Neural progenitor cell (in vitro differentiated cells): Measurements from ENCODE around the gene HERC2. TPM values are rescaled to one million over a fixed set of nuclear protein-coding genes. Genes with fewer than 3 reads are reported as not detected.

ENCODE experiments used
- DNase-seq: peaks from one replicate; pipeline ENCODE4 v3.0.0-alpha.2; 2016; ENCODE audit warnings: low spot score
- H2AFZ ChIP-seq: fragments of 200-600 bp; sonication (generic); replicated peaks from 2 replicates; pipeline ENCODE4 v1.6.1; 2016; ENCODE audit warnings: antibody characterized with exemption
- H3F3A ChIP-seq: fragments of 200-600 bp; sonication (generic); 2 replicates; pipeline ENCODE4 v1.6.1; 2016; ENCODE audit warnings: antibody characterized with exemption, low read depth
- H3K27ac ChIP-seq: fragments of 200-600 bp; sonication (generic); 2 replicates; pipeline ENCODE4 v1.5.1; 2016; ENCODE audit warnings: mild to moderate bottlenecking
- H3K27me3 ChIP-seq: fragments of 200-600 bp; sonication (generic); 2 replicates; pipeline ENCODE4 v1.6.1; 2016; ENCODE audit warnings: mild to moderate bottlenecking, moderate library complexity
- H3K36me3 ChIP-seq: fragments of 200-600 bp; sonication (generic); 2 replicates; pipeline ENCODE4 v1.5.1; 2016
- H3K4me1 ChIP-seq: fragments of 200-600 bp; sonication (generic); 2 replicates; pipeline ENCODE4 v1.6.1; 2016; ENCODE audit warnings: mixed run types
- H3K4me2 ChIP-seq: fragments of 200-600 bp; sonication (generic); 2 replicates; pipeline ENCODE4 v1.6.1; 2016
- H3K4me3 ChIP-seq: fragments of 200-600 bp; sonication (generic); 2 replicates; pipeline ENCODE4 v1.5.1; 2016
- H3K79me2 ChIP-seq: fragments of 200-600 bp; sonication (generic); 2 replicates; pipeline ENCODE4 v1.6.1; 2016; ENCODE audit warnings: low read depth
- H3K9ac ChIP-seq: fragments of 200-600 bp; sonication (generic); 2 replicates; pipeline ENCODE4 v1.6.1; 2016
- H3K9me3 ChIP-seq: fragments of 200-600 bp; sonication (generic); 2 replicates; pipeline ENCODE4 v1.5.1; 2016; ENCODE audit warnings: low read depth
- H4K20me1 ChIP-seq: fragments of 200-600 bp; sonication (generic); 2 replicates; pipeline ENCODE4 v1.6.1; 2016; ENCODE audit warnings: low read depth
- H3K27ac Mint-ChIP-seq: 3 replicates; pipeline ENCODE4 v1.8.0; 2021; ENCODE audit warnings: mixed read lengths
- H3K27me3 Mint-ChIP-seq: 2 replicates; pipeline ENCODE4 v1.8.0; 2022; ENCODE audit warnings: low read depth, mild to moderate bottlenecking, inconsistent platforms, moderate library complexity, mixed read lengths; ENCODE audit not compliant: insufficient read depth
- H3K36me3 Mint-ChIP-seq: 3 replicates; pipeline ENCODE4 v1.8.0; 2021; ENCODE audit warnings: mixed read lengths
- H3K4me1 Mint-ChIP-seq: 3 replicates; pipeline ENCODE4 v1.8.0; 2021; ENCODE audit warnings: mixed read lengths
- H3K4me3 Mint-ChIP-seq: 3 replicates; pipeline ENCODE4 v1.8.0; 2021; ENCODE audit warnings: mild to moderate bottlenecking, moderate library complexity, mixed read lengths
- H3K9me3 Mint-ChIP-seq: 3 replicates; pipeline ENCODE4 v1.8.0; 2020; ENCODE audit warnings: mixed read lengths
- CTCF ChIP-seq: fragments of 200-600 bp; sonication (generic); IDR thresholded peaks from 2 replicates; pipeline ENCODE4 v1.5.1; 2017; ENCODE audit warnings: antibody characterized with exemption, mild to moderate bottlenecking
- EZH2 ChIP-seq: fragments of 200-600 bp; sonication (generic); IDR thresholded peaks from 2 replicates; pipeline ENCODE4 v1.6.1; 2017; ENCODE audit warnings: antibody characterized with exemption, mild to moderate bottlenecking, moderate library complexity
- EZH2phosphoT487 ChIP-seq: fragments of 200-600 bp; sonication (generic); IDR thresholded peaks from 2 replicates; pipeline ENCODE4 v1.6.1; 2017; ENCODE audit warnings: antibody characterized with exemption
- total RNA-seq: library from RNA; depleted of rRNA; stranded (reverse); fragments of >200 nt; gene quantifications from 2 replicates; pipeline ENCODE4 v1.2.3, GENCODE V29; 2015; ENCODE audit warnings: low replicate concordance

HERC2 gene
- total RNA-seq, 1 donor from 2014 or later, result 15.3 TPM

GRCh38 chr15:28112101-28112760, 209.7 kb downstream of the HERC2 start:
- no peak overlapping the region for H3K4me2 ChIP-seq
- peaks cover 34% of the 10 kb centered on the region for H3K36me3 Mint-ChIP-seq
- no peak for DNase-seq
- H3K9ac ChIP-seq, result no peak overlapping the region
- H3K27ac ChIP-seq, result no peak overlapping the region
- H3K27ac Mint-ChIP-seq, result no peak overlapping the region
- no peak overlapping the region for H3K4me3 ChIP-seq
- no peaks in the 10 kb centered on the region for H3K9me3 ChIP-seq
- peaks cover 8% of the 10 kb centered on the region for H3K27me3 Mint-ChIP-seq
- no peaks in the 10 kb centered on the region for H4K20me1 ChIP-seq
- peaks cover 15% of the 10 kb centered on the region for H3K27me3 ChIP-seq
- no peaks in the 10 kb centered on the region for H3K36me3 ChIP-seq
- no peak overlapping the region for H2AFZ ChIP-seq
- H3K4me3 Mint-ChIP-seq, result no peak overlapping the region
- H3F3A ChIP-seq, result peaks cover 6% of the 10 kb centered on the region
- no peaks in the 10 kb centered on the region for H3K79me2 ChIP-seq
- TF ChIP-seq CTCF (no peak), EZH2phosphoT487 (no peak), EZH2 (no peak)
- no peaks in the 10 kb centered on the region for H3K9me3 Mint-ChIP-seq
- no peaks in the 10 kb centered on the region for H3K4me1 ChIP-seq
- H3K4me1 Mint-ChIP-seq, result peaks cover 6% of the 10 kb centered on the region

- H3K9me3 Mint-ChIP-seq, result no peaks in the 10 kb centered on the region
- peaks cover 9% of the 10 kb centered on the region for H3K27me3 Mint-ChIP-seq
- no peaks in the 10 kb centered on the region for H3K36me3 ChIP-seq
- no peak overlapping the region for H2AFZ ChIP-seq
- TF ChIP-seq EZH2phosphoT487 (no peak), EZH2 (no peak), CTCF (no peak)
- peaks cover 33% of the 10 kb centered on the region for H3K36me3 Mint-ChIP-seq
- no peak overlapping the region for H3K4me3 Mint-ChIP-seq
- no peak overlapping the region for H3K27ac Mint-ChIP-seq
- H3K27me3 ChIP-seq, result peaks cover 22% of the 10 kb centered on the region
- no peaks in the 10 kb centered on the region for H3K79me2 ChIP-seq
- no peaks in the 10 kb centered on the region for H4K20me1 ChIP-seq
- peaks cover under 1% of the 10 kb centered on the region for H3K4me1 ChIP-seq
- H3K4me1 Mint-ChIP-seq, result peaks cover 6% of the 10 kb centered on the region
- no peak overlapping the region for H3K27ac ChIP-seq
- no peak overlapping the region for H3K4me2 ChIP-seq
- no peak overlapping the region for H3K4me3 ChIP-seq
- no peaks in the 10 kb centered on the region for H3K9me3 ChIP-seq
- H3K9ac ChIP-seq, result no peak overlapping the region
- peaks cover 6% of the 10 kb centered on the region for H3F3A ChIP-seq
- no peak for DNase-seq
Measured at GRCh38 chr15:28111543-28111942, 210.4 kb downstream of the HERC2 start.

GRCh38 chr15:28110481-28110881, 211.5 kb downstream of the HERC2 start:
- Histone ChIP-seq H4K20me1 (no peaks in the 10 kb centered on the region), H3K9me3 (no peaks in the 10 kb centered on the region), H3K4me1 (peaks cover 3% of the 10 kb centered on the region), H3K79me2 (no peaks in the 10 kb centered on the region), H3K36me3 (no peaks in the 10 kb centered on the region), H3K4me3 (no peak overlapping the region), H3K27me3 (peaks cover 33% of the 10 kb centered on the region), H3K9ac (no peak overlapping the region), H3F3A (peaks cover 6% of the 10 kb centered on the region), H3K27ac (no peak overlapping the region), H2AFZ (no peak overlapping the region), H3K4me2 (no peak overlapping the region)
- no peak overlapping the region for H3K27ac Mint-ChIP-seq
- peaks cover 14% of the 10 kb centered on the region for H3K27me3 Mint-ChIP-seq
- no peak for DNase-seq
- H3K4me1 Mint-ChIP-seq, result peaks cover 9% of the 10 kb centered on the region
- H3K36me3 Mint-ChIP-seq, result peaks cover 26% of the 10 kb centered on the region
- no peak overlapping the region for H3K4me3 Mint-ChIP-seq
- TF ChIP-seq EZH2phosphoT487, result no peak
- TF ChIP-seq EZH2, result no peak
- TF ChIP-seq CTCF, result no peak
- H3K9me3 Mint-ChIP-seq, result peaks cover 4% of the 10 kb centered on the region
